HCT116 (cell line): ENCODE data around the gene NOXRED1. TPM values are rescaled to one million over a fixed set of nuclear protein-coding genes. Genes with fewer than 3 reads are reported as not detected.
A peak's percentile ranks its signal among the peaks of the same experiment; 100 is the strongest.

Experiments used
- ATAC-seq: fragments of 200-7000 bp; cut with Tn5 transposase; 2 replicates; pipeline ENCODE4 v1.9.1; 2020; ENCODE audit warnings: mild to moderate bottlenecking, moderate library complexity
- BruUV-seq: library from RNA; stranded (reverse); fragments of 400-500 nt; replicated peaks from 2 replicates; lab custom pipeline; 2021; lab: Mats Ljungman, UMichigan
- CTCF ChIA-PET: fragments of 300-600 bp; sonication (Branson Sonifier 250); formaldehyde crosslinking; loops from one replicate; lab custom pipeline; 2021; ENCODE audit warnings: antibody characterized with exemption; lab: Charles Lee
- POLR2A ChIA-PET: fragments of 300-600, 350-600 bp; sonication (Branson Sonifier 250); formaldehyde crosslinking; loops from one replicate; lab custom pipeline; 2021; ENCODE audit warnings: antibody characterized with exemption; lab: Charles Lee
- RAD21 ChIA-PET, 2 experiments: fragments of 300-600 bp; sonication (Branson Sonifier 250); formaldehyde crosslinking; loops; one replicate each; lab custom pipeline; 2023; ENCODE audit warnings: low total read pairs in 2 of 2; ENCODE audit not compliant: uncharacterized antibody in 2 of 2, unreplicated experiment in 2 of 2, low non-redundant PET in 1 of 2; lab: Charles Lee
- DNase-seq: peaks from one replicate; pipeline ENCODE4 v3.0.0-alpha.2; 2010; ENCODE audit warnings: low read depth, low spot score
- H2AFZ ChIP-seq: fragments of 200-600 bp; shearing (Covaris generic), sonication (generic); 2 replicates; pipeline ENCODE4 v1.6.1; 2017; ENCODE audit warnings: low read depth, mixed run types, mixed read lengths, antibody characterized with exemption, low read length; ENCODE audit not compliant: poor library complexity, severe bottlenecking
- H3K27ac ChIP-seq: 2 replicates; pipeline ENCODE4 v1.5.1; 2012; ENCODE audit warnings: low read depth, low read length
- H3K27me3 ChIP-seq: fragments of 200-600 bp; sonication (generic); 2 replicates; pipeline ENCODE4 v1.6.1; 2016; ENCODE audit warnings: mixed run types, low read length, mixed read lengths; ENCODE audit not compliant: insufficient read depth
- H3K36me3 ChIP-seq, 2 experiments: fragments of 200-500 bp in 1 of 2; fragments of 200-600 bp in 1 of 2; sonication (Bioruptor generic) in 1 of 2; sonication (generic) in 1 of 2; 2 replicates each; pipeline versions ENCODE4 v1.5.1 to v1.6.1; 2014 to 2016; ENCODE audit warnings: low read length in 2 of 2, inconsistent platforms in 1 of 2, mixed read lengths in 1 of 2, mixed run types in 1 of 2; ENCODE audit not compliant: insufficient read depth in 2 of 2, control insufficient read depth in 1 of 2
- H3K4me1 ChIP-seq, 2 experiments: fragments of 200-600 bp in 1 of 2; sonication (generic) in 1 of 2; 2 replicates each; pipeline versions ENCODE4 v1.5.1 to v1.6.1; 2012 to 2017; ENCODE audit warnings: low read length in 2 of 2, inconsistent platforms in 1 of 2, mild to moderate bottlenecking in 1 of 2, mixed read lengths in 1 of 2, mixed run types in 1 of 2, moderate library complexity in 1 of 2; ENCODE audit not compliant: insufficient read depth in 2 of 2, control insufficient read depth in 1 of 2
- H3K4me2 ChIP-seq: fragments of 200-600 bp; sonication (generic); 2 replicates; pipeline ENCODE4 v1.6.1; 2017; ENCODE audit warnings: mixed run types, low read length, mixed read lengths
- H3K4me3 ChIP-seq, 2 experiments: fragments of 200-600 bp in 1 of 2; sonication (generic) in 1 of 2; replicated peaks in 1 of 2; 2 replicates each; pipeline ENCODE4 v1.5.1; 2011 to 2016; ENCODE audit warnings: low read length in 2 of 2, control low read depth in 1 of 2, low read depth in 1 of 2, mild to moderate bottlenecking in 1 of 2, mixed read lengths in 1 of 2, mixed run types in 1 of 2
- H3K79me2 ChIP-seq: fragments of 200-600 bp; sonication (generic); 2 replicates; pipeline ENCODE4 v1.6.1; 2017; ENCODE audit warnings: mild to moderate bottlenecking, mixed run types, low read length, moderate library complexity, mixed read lengths; ENCODE audit not compliant: insufficient read depth
- H3K9ac ChIP-seq: fragments of 200-600 bp; sonication (generic); 2 replicates; pipeline ENCODE4 v1.6.1; 2016; ENCODE audit warnings: low read length, mixed read lengths
- H3K9me2 ChIP-seq: fragments of 200-600 bp; sonication (generic), shearing (Covaris generic); 2 replicates; pipeline ENCODE4 v1.6.1; 2017; ENCODE audit warnings: mixed run types, mild to moderate bottlenecking, moderate library complexity; ENCODE audit not compliant: insufficient read depth
- H3K9me3 ChIP-seq, 2 experiments: fragments of 200-500 bp in 1 of 2; fragments of 200-600 bp in 1 of 2; sonication (Bioruptor generic) in 1 of 2; sonication (generic) in 1 of 2; 2 replicates each; pipeline ENCODE4 v1.6.1; 2014 to 2017; ENCODE audit warnings: low read length in 2 of 2, mixed read lengths in 2 of 2, inconsistent platforms in 1 of 2, low read depth in 1 of 2, mild to moderate bottlenecking in 1 of 2, mixed run types in 1 of 2, moderate library complexity in 1 of 2; ENCODE audit not compliant: control insufficient read depth in 1 of 2, insufficient read depth in 1 of 2
- H4K20me1 ChIP-seq: fragments of 200-600 bp; sonication (generic), shearing (Covaris generic); 2 replicates; pipeline ENCODE4 v1.6.1; 2017; ENCODE audit warnings: mixed run types, mild to moderate bottlenecking, moderate library complexity; ENCODE audit not compliant: insufficient read depth
- CTCF ChIP-seq, 3 experiments: fragments of 200-600 bp in 1 of 3; sonication (generic) in 1 of 3; IDR thresholded peaks in 2 of 3; conservative IDR thresholded peaks in 1 of 3; 2 replicates each; pipeline ENCODE4 v1.5.1; 2012 to 2017; ENCODE audit warnings: low read depth in 2 of 3, low read length in 2 of 3, antibody characterized with exemption in 1 of 3, borderline replicate concordance in 1 of 3, control low read depth in 1 of 3, mild to moderate bottlenecking in 1 of 3, mixed read lengths in 1 of 3, mixed run types in 1 of 3, moderate library complexity in 1 of 3; ENCODE audit not compliant: insufficient read depth in 1 of 3
- EGR1 ChIP-seq: IDR thresholded peaks from 2 replicates; pipeline ENCODE4 v1.6.1; 2012; ENCODE audit warnings: low read depth
- ELF1 ChIP-seq: IDR thresholded peaks from 2 replicates; pipeline ENCODE4 v1.6.1; 2012; ENCODE audit warnings: low read depth, borderline replicate concordance
- MAX ChIP-seq: IDR thresholded peaks from 2 replicates; pipeline ENCODE4 v1.6.1; 2012
- POLR2A ChIP-seq: IDR thresholded peaks from 2 replicates; pipeline ENCODE4 v1.7.0; 2011; ENCODE audit warnings: borderline replicate concordance; ENCODE audit not compliant: insufficient read depth, insufficient read length; ENCODE audit errors: extremely low read depth
- POLR2AphosphoS5 ChIP-seq: IDR thresholded peaks from 2 replicates; pipeline ENCODE4 v1.6.1; 2011; ENCODE audit warnings: mild to moderate bottlenecking, low read depth, low read length, moderate library complexity
- SIN3A ChIP-seq: IDR thresholded peaks from 2 replicates; pipeline ENCODE4 v1.6.1; 2012; ENCODE audit warnings: low read depth
- TCF7L2 ChIP-seq: IDR thresholded peaks from 2 replicates; pipeline ENCODE4 v1.7.0; 2011; ENCODE audit warnings: borderline replicate concordance, inconsistent platforms; ENCODE audit not compliant: insufficient read depth, insufficient read length; ENCODE audit errors: extremely low read depth
- YY1 ChIP-seq: IDR thresholded peaks from 2 replicates; pipeline ENCODE4 v1.6.1; 2011; ENCODE audit warnings: low read length, low read depth, moderate library complexity, mild to moderate bottlenecking; ENCODE audit not compliant: insufficient replicate concordance; ENCODE audit errors: extremely low read depth
- ZFX ChIP-seq: fragments of 450-650 bp; IDR thresholded peaks from 2 replicates; pipeline ENCODE4 v1.6.1; 2017
- intact Hi-C: fragments of 100-400 bp; cut with micrococcal nuclease; formaldehyde crosslinking; loops from 2 replicates; pipeline ENCODE4 v1.10.0; 2022
- total RNA-seq: library from RNA; stranded (reverse); gene quantifications from one replicate; pipeline ENCODE4 v1.2.1, GENCODE V29; 2021; ENCODE audit not compliant: unreplicated experiment
- TF ChIP-seq, protein P1 (sequence below): IDR thresholded peaks from 2 replicates; pipeline ENCODE4 v1.6.1; 2012

Gene NOXRED1
- total RNA-seq, 1 experiment from 2014 or later = 0.66 TPM

DNA sequence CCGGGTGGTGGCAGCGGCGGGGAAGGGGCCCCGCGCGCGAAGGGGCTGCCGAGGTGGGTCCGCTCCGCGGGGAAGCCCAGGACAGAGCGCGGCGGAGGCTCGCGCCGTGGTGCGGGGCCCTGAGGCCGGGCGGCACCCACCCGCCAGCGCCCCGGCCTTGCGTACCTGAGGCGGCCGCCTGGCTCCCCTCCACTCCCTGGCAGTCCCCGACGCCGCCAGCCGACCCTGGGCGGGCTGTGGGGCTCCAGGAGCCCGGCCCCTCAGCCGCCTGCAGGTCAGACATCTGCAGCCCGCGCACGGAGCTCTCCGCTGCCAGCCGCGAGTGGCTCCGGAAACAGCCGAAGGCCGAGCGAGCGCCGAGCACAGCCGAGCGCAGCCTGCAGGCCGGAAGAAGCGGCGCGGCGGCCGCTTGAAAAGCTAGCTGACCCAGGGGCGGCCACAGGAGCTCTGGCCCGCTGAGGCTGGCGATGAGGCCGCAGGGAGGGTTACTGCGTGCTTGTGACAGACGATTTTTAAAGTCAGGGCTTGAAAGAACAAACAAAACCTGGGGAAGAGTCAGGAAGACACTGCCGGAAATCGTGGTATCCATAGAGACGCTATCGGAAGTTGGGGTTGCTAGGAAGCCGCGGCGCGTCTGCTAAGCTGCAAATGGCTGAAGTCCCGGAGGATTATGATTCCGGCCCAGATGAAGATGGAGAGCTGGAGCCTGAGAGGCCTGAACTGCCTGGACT lies 46.4 kb downstream of the NOXRED1 start, which contains the start of the genes SAMD15 and TMED8:
TSS of gene SAMD15 (plus strand) at position 609 of the 731 bp plus-strand sequence. CDS start at position 649, 40 bp downstream.
TSS of gene TMED8 (minus strand) at position 324 of the 731 bp plus-strand sequence. CDS start at position 283, 41 bp downstream.
- H3K4me3 ChIP-seq = peak within 1 kb of the TSS; percentile 64 to 69
- TF ChIP-seq EGR1 (no peak), ELF1 (peak; percentile 72), POLR2AphosphoS5 (peak; percentile 75), SIN3A (peak; percentile 76), MAX (0 out of 2 replicates have a peak, but pooled peaks have one; percentile 46), ZFX (peak; percentile 94), CTCF (IDR thresholded peaks at IDR 0.05 in 2 of 3, conservative IDR thresholded peaks at IDR 0.05 in 1 of 3; ENCODE audit: borderline replicate concordance in 1 of 3, insufficient read depth in 1 of 3, low read depth in 2 of 3, low read length in 2 of 3) (no peak), TCF7L2 (peak; percentile 88), POLR2A (peak; percentile 40), YY1 (peak; percentile 77)
- TF ChIP-seq, protein P1, sequence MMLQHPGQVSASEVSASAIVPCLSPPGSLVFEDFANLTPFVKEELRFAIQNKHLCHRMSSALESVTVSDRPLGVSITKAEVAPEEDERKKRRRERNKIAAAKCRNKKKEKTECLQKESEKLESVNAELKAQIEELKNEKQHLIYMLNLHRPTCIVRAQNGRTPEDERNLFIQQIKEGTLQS = no peak
- TF ChIP-seq, all 23 proteins: peak for 8
- H3K4me1 ChIP-seq = peaks cover 12 to 16% of the 10 kb centered on the region in 2 experiments; a peak in 3 of 4 replicates
- ChIA-PET CTCF (interaction anchor here (0.7 to 1.4 kb wide), 3 partner anchors 56 to 226 kb away, joined by 4 to 5 read pairs (median 5); partner anchors contain the start of gene GSTZ1), POLR2A (interaction anchor here (0.6 to 0.7 kb wide), 2 partner anchors 11 to 513 kb away, joined by 3 read pairs; no protein-coding TSS in a partner anchor), RAD21 (no interaction called here)
- H2AFZ ChIP-seq = peak within 1 kb of the TSS; percentile 92
- peak; percentile 61 for DNase-seq
- H3K9me3 ChIP-seq = no peaks in the 10 kb centered on the region
- BruUV-seq = no TSS peak
- H4K20me1 ChIP-seq = no peaks in the 10 kb centered on the region
- H3K36me3 ChIP-seq = no peaks in the 10 kb centered on the region
- H3K4me2 ChIP-seq = peak within 1 kb of the TSS; percentile 88
- peak within 1 kb of the TSS; percentile 95 for H3K27ac ChIP-seq
- no peaks in the 10 kb centered on the region; the same call in 1 of the 2 replicates for H3K27me3 ChIP-seq
- peak within 1 kb of the TSS; percentile 80 for H3K9ac ChIP-seq
- ATAC-seq = peak; percentile 99
- intact Hi-C loops = loop anchor here (5.0 kb wide), 1 partner anchor 80 kb away; the partner anchor contains the start of genes AHSA1 and VIPAS39
- H3K79me2 ChIP-seq = peaks cover 31% of the 10 kb centered on the region
- H3K9me2 ChIP-seq = no peaks in the 10 kb centered on the region
